ENCODE data around the gene IL22RA2.

DNA sequence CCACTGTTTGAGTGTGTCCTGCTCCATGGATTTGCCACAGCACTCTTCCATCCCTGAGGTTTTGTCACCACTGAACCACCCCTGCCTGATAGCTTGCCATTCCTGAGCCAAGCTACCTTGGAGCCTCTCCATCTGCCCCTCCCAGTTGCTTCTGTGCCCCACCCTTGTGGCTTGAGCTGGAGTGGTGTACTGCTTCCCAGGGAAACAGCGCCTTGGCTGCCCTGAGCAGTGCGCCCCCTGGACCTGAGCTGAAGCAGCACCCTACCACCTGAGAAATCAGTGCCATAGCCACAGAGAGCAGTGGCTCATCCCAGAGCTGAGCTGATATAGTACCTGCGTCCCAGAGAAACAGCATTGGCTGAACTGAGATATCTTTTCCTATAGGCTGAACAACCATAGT, 40.3 kb downstream of the IL22RA2 start:
- TF ChIP-seq, protein P1, sequence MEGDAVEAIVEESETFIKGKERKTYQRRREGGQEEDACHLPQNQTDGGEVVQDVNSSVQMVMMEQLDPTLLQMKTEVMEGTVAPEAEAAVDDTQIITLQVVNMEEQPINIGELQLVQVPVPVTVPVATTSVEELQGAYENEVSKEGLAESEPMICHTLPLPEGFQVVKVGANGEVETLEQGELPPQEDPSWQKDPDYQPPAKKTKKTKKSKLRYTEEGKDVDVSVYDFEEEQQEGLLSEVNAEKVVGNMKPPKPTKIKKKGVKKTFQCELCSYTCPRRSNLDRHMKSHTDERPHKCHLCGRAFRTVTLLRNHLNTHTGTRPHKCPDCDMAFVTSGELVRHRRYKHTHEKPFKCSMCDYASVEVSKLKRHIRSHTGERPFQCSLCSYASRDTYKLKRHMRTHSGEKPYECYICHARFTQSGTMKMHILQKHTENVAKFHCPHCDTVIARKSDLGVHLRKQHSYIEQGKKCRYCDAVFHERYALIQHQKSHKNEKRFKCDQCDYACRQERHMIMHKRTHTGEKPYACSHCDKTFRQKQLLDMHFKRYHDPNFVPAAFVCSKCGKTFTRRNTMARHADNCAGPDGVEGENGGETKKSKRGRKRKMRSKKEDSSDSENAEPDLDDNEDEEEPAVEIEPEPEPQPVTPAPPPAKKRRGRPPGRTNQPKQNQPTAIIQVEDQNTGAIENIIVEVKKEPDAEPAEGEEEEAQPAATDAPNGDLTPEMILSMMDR (IDR thresholded peaks at IDR 0.05) = no peak
- TF ChIP-seq POLR2A (IDR thresholded peaks at IDR 0.05) = no peak

Measured in uterus (tissue), 2 donors.